ENCODE data around the gene RIPOR2.
"Not testable (repeated sequence)": the region's sequence is repeated elsewhere in the genome, so short reads cannot be mapped to it uniquely, and the experiment has no call there.

Gene RIPOR2

GRCh38 chr6:24953726-24954125, 18.0 kb upstream of the RIPOR2 start:
- DNase-seq, result no peak

DNA sequence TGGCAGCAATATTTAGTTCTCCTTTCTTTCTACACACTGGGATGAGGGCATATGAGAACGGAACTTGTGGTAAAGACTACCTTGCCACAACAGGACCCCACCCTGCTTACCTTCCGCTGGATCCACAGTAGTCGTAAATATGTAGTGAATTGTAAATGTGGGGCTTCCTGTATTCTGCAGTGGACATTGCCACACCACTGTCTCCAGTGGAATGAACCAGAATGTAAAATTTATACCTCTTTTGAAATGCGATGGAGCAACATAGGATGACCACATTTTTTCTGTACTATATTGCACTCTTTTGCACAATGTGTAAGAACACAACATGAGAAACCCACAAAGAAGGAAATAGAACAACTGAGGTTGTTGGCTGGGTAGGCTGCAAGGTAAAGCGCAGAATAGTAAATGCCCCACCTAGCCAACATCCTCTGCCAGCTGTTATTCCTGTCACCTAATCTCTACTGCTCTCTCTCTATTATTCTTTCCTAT, 16.1 kb upstream of the RIPOR2 start:
- no peak for DNase-seq

DNA sequence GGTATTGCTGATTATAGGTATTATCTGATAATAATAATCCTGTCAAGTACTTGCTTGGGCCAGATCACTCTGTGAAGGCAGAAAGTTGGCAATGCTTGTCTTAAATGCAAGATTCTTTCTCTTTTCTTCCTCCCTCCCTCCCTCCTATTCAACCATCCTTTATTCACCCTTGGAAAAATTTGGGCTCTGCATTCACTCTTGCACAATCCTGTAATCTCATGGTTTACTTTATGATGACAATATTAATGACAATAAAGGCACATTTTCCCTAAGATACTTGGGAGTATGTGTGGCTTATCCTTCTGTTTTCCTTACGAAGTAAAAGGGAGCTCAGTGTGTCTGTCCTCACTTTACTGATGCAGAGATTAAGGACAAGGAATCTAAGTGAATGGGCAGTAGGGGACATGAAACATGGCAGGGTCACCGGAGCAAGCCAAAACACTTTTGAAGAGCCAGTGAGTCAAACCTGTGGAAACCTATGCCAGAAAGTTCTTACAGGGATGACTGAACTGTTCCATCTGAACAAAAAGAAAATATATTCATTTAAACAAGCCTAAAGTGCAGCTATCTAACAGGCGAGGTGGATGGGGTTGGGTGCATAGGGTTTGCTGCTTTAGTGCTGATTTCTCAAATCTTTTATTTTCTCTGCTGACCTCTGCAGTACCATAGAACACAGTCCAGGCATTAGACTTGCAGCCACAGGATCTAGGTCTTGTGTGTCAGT, 14.6 kb upstream of the RIPOR2 start:
- DNase-seq, result no peak

DNA sequence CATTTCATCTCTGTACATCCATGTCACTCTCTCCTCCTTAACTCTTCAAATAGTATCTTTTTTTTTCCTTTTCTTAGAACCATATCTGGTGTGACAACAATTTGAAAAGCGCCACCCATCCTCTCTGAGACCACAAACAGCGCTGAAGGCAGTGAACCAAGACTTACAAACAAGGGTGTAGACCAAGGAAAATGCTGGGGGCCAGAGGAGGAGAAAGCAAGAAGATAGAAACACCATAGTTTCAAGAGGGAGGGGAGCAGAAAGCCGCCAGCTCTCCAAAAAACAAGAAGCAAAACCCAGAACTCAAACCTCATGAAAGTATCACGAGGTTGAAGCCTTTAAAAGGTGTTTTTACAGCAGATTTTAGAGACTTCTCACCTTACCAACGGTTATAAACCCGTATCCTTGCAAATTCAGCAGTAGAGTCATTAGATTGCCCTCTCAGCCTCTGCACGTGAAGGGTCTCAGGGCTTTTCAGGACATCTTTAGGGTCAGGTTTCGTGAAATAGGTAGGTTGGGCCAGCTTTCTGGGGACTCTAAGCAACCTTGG, 13.3 kb upstream of the RIPOR2 start:
- DNase-seq, result peak; percentile 41

- DNase-seq, result not testable (repeated sequence)
Observed at GRCh38 chr6:24948261-24948660, 12.5 kb upstream of the RIPOR2 start.

DNA sequence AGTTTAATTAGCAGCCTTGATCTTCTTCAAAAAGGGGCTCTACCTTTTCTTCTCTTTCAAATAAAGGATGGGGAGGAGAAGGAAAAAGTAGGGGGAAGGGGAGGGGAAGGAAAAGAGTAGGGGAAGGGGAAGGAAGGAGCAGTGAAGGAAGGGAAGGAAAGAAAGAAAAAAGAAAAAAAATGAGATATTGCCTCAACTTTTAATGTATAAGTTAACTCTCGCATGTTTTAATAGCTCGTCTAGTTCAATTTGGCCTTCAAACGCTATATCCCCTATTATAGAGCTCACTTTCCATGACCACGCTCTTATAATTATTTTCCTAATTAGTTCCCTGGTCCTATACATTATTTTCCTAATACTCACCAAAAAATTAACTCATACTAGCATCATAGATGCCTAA, 11.9 kb upstream of the RIPOR2 start:
- no peak for DNase-seq

DNA sequence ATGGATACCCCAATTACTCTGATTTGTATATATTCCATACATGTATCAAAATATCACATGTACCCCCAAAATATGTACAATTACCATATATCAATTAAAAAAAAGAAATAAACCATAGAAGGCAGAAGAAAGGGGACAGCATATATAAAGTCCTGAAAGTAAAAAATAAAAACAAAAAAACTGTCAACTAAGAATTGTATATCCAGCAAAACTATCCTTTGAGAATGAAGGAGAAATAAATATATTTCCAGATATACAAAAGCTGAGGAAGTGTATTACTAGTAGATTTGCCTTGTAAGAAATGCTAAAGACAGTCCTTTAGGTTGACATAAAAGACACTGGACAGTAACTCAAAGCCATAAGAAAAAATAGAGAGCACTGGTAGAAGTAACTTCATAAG, 9.3 kb upstream of the RIPOR2 start:
- no peak for DNase-seq

- DNase-seq, result no peak
Observed at GRCh38 chr6:24943774-24944173, 8.0 kb upstream of the RIPOR2 start.

- DNase-seq, result no peak
Observed at GRCh38 chr6:24940311-24940917, 4.7 kb upstream of the RIPOR2 start.

- peak; percentile 54 for DNase-seq
Observed at GRCh38 chr6:24936641-24937317, 1.0 kb upstream of the RIPOR2 start.

- DNase-seq, result peak; percentile 41
Observed at GRCh38 chr6:24933868-24934401, 1.8 kb downstream of the RIPOR2 start.

GRCh38 chr6:24933266-24933665, 2.5 kb downstream of the RIPOR2 start:
- DNase-seq, result no peak

- no peak for DNase-seq
Observed at GRCh38 chr6:24932832-24933231, 2.9 kb downstream of the RIPOR2 start.

DNA sequence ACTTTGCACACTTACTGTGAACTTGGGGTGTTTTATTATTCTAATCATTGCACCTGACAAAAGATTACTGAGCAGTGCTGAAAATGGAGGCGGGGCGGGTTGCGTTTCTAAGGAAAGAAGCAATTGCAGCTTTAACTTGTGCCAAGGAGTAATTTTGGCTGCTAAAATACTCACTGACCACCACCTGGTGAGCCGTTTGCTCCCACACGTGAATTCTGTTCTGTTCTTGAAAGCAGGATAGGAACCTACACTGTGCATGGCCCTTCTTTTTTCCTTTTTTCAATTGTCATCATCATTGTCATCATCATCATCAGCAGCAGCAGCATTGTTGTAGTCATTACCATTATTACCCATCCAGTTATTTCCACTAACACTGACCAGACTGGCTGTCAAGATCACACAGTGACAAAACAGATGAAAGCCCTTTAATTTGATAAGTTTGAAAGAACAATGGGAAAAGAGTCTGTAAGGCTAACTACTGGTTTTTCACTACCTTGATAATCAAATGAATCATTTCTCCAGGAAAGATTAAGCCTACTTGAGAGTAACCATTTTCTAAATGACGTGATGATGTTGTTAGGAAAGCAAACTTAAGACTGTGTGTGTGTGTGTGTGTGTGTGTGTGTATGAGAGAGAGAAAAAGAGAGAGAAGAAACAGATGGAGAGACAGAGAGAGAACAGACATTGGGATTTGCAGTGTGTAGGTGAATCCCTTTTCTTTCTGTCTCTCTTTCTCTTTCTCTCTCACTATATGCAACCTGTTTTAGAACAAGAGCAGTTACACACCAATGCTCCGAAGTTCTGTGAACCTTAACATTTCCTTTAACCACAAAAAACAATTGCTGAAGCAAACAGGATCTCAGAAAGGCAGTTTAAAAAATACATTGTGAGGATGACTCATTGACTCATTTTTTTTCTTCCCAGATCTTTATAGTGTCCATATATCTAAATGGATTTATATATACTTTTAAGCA, 3.8 kb downstream of the RIPOR2 start:
- DNase-seq, result no peak

GRCh38 chr6:24931296-24931695, 4.5 kb downstream of the RIPOR2 start:
- DNase-seq, result no peak

DNA sequence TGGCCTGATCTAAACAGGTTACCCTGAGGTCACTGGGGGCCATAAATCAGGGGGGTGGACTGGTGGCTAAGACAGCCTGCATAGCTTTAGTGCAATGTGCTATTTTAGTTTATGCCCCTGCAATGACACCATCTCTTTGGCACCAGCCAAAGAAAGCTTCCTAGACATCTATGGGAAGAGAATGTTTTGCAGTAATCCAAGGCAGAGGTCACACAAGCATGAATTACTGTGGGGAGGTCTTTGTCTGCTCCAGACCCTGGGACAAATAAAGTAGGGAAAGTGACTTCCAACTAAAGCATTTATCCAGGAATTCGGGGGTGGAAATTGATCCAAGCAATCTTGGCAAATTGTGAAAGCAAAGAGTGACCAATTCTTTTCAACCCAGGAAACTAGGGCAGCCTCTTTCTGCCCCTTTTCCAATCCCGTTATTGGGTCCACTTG, 5.3 kb downstream of the RIPOR2 start:
- DNase-seq, result no peak

DNA sequence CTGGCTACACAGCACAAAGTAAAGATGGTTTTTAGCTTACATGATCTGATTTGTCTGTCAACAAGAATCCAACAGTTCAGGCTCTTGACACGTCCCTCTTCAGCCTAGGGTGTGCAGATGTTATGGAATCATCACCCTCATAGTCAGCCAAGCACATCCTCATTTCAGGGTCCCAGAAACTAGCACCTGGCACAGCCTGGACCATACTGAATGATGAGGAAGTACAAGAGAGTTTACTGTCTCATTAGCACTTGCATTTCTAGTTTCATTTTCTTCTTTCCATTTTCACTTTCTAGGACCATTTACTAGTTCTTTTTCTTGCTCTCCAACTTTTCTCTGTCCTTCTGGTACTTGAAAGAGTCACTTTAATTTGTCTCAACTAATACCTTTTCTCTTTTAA, 6.5 kb downstream of the RIPOR2 start:
- no peak for DNase-seq

DNA sequence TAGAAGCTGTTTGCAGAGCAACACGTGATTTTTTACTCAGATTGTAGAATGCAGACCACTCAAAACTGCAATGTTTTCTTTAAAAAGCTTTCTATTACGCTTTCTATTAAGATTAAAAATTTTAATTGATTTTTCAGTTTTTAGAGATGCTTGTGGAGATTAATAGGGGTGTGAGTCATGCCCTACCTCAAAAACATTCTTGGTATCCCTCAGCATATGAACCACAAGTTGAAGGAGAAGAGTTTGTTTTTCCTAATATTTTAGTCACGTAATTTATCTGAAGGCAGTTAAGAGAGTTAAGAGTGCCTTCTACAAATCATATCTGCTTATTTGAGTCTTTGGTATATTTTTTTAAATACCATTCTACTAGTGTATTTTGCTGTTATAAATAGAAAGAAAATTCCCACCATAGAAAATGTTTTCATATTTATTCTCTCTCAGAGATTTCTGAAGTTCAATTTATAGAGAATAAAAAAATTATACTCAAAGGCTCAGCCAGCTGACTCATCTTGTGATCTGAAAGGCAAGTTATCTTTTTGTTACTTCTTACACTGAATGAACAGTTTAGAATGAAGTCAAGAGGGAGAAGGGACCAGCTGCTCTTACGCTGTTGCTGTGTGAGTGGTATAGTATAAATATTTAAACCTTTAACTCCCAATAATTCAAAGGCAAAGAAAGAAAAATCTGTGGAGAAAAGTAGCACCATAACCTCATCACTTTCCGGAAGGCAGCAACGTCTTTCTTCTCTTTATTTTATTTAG, 7.6 kb downstream of the RIPOR2 start:
- no peak for DNase-seq

- no peak for DNase-seq
Observed at GRCh38 chr6:24927277-24927955, 8.3 kb downstream of the RIPOR2 start.

DNA sequence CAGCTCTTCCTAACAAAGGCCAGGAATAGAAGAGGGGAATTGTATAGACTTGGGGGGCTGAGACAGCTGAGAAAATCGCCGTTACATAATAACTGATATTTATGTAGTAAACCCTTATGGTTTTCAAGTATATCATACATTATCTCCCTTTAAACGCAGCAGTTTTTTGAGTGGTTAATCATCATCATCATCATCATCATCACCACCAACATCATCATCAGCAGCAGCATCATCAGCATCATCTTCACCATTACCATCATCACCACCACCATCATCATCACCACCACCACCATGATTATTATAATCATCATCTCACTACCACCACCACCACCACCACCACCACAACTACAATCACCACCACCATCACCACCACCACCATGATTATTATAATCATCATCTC, 9.1 kb downstream of the RIPOR2 start:
- DNase-seq, result not testable (repeated sequence)

DNA sequence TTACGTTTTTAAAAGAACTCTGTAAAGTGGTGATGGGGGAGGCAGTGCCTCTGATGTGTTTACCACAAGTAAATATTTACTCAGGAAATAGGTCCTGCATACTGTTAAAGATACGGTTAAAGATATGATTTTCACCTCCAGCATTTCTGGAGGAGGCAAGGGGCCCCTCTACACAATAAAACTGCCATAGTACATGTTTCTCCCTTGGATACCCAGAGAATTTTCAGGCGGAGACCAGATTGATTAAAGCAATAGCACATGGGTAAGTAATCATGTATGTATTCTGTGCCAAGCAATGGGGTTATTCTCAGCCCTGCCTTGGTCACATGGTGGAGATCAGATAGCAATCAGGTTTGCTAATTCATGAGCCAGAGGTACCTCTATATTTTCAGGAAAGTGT, 9.6 kb downstream of the RIPOR2 start:
- no peak for DNase-seq
